Stimulated activated CD8-positive, alpha-beta memory T cell treated with anti-CD3 and anti-CD28 coated beads, Interleukin-2, amount 100 ng/mL, for 1 hour (primary cell): ENCODE data around the gene HDAC8.
"Not testable (repeated sequence)": the region's sequence is repeated elsewhere in the genome, so short reads cannot be mapped to it uniquely, and the experiment has no call there.

Experiments
- DNase-seq, 2 donors: peaks; one replicate each; pipeline ENCODE4 v3.0.0-alpha.2; 2020; ENCODE audit warnings: low read depth in 2 of 2

The HDAC8 gene

DNA sequence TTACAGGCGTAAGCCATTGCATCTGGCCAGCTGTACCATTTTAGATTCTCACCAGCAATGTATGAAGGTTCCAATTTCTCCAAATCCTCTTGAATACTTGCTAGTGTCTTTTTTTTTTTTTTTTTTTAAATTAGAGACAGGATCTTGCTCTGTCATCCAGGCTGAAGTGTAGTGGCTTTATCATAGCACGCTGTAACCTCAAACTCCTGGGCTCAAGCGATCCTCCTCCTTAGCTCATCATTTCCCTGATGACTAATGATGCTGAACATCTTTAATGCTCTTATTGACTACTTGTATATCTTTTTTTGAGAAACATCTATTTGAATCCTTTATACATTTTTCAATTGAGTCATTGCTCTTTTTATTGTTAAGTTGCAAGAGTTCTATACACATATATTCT is 40.3 kb downstream of the HDAC8 start:
- no peak for DNase-seq

- DNase-seq = no peak
Observed at GRCh38 chrX:72526534-72527508, 45.8 kb downstream of the HDAC8 start.

DNA sequence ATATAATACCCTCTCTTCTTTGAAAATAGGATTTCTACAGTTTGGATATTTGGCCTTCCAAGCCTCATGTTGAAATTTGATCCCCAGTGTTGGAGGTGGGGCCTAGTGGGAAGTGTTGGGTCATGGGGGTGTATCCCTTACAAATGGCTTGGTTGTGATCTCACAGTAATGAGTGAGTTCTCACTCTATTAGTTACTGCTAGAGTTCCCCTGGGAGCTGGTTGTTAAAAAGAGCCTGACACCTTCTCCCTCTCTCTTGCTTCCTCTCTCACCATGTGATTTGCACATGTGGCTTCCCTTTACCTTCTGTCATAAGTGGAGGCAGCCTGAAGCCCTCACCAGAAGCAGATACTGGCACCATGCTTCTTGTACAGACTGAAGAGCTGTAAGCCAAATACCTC is 73.9 kb downstream of the HDAC8 start:
- DNase-seq = no peak

- no peak for DNase-seq
Observed at GRCh38 chrX:72495046-72495445, 77.6 kb downstream of the HDAC8 start.

- no peak for DNase-seq
Observed at GRCh38 chrX:72492499-72492898, 80.1 kb downstream of the HDAC8 start.

DNA sequence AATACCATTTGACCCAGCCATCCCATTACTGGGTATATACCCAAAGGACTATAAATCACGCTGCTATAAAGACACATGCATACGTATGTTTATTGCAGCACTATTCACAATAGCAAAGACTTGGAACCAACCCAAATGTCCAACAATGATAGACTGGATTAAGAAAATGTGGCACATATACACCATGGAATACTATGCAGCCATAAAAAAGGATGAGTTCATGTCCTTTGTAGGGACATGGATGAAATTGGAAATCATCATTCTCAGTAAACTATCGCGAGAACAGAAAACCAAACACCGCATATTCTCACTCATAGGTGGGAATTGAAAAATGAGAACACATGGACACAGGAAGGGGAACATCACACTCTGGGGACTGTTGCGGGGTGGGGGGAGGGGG is 82.4 kb downstream of the HDAC8 start:
- DNase-seq = not testable (repeated sequence)

DNA sequence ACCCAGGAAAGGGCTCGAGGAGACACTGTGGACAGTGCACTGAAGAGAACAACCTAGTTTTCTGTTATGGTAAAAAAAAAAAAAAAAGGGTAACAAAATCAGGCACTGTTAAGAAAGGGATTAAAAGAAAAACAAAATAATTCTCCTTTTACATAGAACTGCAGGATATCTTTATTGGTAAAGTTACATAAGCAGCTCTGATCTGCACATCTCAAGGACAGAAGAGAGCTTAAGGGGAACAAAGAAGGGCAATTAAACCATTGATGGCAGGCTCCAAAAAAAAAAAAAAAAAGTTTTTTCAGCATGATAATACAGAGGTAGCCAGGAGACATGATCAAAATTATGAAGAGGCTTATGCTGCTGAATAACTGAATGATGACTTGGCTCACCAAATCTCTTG is 85.0 kb downstream of the HDAC8 start:
- no peak for DNase-seq

DNA sequence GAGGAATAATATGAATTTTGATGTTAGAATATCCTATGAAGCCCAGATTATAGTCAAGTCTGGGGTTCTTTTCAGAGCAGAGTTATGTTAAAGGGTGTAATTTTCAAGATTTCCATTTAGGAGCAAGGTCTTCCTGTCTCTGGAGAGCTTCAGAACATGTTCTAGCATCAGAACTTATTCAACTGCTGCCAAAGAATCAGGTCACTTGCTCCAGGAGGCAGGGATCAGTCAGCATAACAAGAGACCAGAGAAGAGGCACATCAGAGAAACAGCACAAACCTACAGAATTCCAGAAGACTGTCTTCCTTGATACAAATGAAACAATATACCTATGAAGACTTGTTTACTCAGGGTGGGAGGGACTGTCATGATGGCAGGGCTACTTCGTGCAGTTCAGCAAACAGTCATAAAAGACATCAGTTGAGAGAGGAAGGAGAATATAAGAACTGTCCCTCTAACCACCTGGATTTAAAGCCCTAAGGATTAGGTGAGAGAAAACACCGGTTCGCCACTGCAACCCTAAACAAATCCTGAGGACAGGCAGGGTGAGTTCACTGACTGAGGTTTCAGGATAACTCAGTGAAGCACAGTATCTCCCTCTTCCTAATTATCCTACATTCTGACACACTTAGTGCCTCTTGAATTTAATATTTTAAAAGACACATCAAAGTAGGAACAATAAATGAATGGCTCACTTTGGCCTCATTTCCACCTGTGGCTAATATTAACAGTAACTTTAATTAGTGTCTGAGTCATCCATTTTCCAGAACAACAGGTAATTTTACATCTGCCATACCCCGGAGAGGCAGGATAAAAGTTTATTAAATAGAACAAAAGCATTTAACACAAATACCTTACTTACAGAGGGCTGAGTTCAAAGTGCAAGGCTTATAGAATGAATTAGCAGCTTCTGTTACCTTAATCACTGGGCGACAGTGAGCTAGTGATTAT is 93.0 kb downstream of the HDAC8 start:
- no peak for DNase-seq

DNA sequence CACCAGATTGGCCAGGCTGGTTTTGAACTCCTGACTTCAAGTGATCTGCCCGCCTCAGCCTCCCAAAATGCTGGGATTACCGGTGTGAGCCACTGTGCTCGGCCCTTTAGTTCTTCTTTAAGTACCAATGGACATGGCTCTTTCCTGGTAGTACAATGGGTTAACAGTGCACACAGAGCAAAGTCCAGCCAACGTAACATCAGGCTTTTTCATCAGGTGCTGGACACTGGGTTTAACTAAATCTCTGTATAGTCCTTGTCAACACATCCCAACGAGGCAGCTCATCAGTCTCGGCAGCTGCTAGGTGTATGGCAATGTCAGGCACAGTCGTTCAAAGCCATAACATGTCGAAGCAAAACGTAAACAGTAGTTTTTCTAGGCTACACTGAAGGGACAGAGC is 93.8 kb downstream of the HDAC8 start:
- DNase-seq = no peak

GRCh38 chrX:72478351-72478750 is 94.3 kb downstream of the HDAC8 start:
- no peak for DNase-seq

DNA sequence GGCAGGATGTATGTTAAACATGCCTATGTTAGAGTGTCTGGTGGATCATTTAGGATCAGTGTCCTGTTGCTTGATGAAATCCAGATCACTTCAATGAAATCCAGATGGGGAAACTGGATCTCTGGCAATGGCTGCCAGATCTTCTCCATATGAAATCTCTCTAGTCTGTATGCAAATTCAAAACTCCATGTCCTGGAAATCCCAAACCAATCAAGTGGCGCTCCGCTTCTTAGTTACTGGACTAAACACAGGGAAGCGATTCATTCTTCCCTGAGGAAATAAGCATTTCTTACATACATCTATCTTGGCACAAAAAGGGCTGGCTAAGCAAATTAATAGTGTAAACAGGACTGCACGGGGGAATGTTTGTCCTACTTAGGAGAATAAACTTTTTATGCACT is 94.9 kb downstream of the HDAC8 start:
- no peak for DNase-seq

DNA sequence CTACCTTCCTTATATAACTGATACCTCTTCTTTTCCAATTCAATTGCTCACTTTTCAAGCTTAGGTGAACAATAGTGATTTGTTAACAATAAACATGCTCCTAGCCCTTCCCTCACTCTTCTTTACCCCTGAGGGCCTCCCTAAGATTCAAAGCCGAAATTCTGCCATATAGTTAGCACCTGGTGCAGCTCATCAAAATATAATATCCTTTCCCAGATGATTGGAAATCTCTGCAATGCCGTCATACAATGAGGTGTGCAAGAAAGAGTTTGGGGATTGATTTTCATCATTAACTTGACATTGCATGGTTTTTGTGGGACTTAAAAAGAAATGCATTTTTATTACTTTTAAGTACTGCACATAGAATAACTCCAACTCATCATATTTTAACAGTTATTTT is 95.3 kb downstream of the HDAC8 start:
- no peak for DNase-seq

GRCh38 chrX:72475952-72476668 is 96.5 kb downstream of the HDAC8 start:
- no peak for DNase-seq

- DNase-seq = no peak
Observed at GRCh38 chrX:72475338-72475737, 97.3 kb downstream of the HDAC8 start.

DNA sequence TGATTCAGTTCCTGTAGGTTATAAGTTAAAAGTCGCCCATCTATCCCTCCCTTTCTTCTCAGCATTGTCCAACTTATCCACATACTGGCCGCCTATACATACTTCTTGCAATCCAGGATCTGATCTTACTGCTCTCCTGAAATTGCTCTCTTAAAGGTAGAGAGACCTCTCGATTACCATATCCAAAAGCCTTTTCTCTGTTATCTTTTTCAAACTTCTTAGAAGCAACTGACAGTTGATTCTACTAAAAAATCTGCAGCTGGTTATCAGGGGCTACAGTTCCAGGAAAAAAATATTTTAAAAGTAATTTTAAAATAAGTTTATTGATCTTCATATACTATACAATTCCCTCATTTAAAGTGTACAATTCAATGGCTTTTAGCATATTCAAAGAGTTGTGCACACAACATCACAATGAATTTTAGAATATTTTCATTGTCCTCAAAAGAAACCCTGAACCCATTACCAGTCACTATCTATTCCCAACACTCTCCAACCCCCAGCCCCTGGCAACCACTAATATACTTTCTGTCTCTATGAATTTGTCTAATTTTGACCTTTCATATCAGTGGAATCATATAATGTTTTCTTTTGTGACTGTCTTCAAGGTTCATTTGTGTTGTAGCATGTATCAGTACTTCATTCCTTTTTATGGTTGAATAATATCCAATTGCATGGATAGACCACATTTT is 102.0 kb downstream of the HDAC8 start:
- no peak for DNase-seq

GRCh38 chrX:72470117-72470516 is 102.5 kb downstream of the HDAC8 start:
- no peak for DNase-seq

DNA sequence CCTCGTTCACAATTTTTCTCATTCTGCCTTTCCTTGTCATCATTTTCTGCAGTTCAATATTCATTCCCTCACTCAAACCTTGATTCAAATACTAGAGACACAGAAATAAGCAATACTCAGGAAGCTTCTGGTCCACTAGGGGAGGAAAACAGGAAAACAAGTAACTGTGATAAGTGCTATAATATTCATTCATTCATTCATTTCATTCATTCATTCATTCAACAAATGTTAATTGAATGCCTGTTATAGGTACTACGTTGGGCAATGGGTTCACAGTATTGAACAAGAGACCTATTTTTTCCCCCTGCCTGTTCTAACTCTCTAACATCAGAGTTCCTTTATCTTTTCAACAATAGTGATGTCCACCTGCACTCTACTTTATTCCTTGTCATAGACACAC is 104.0 kb downstream of the HDAC8 start:
- DNase-seq = no peak

GRCh38 chrX:72467135-72467534 is 105.5 kb downstream of the HDAC8 start:
- no peak for DNase-seq

GRCh38 chrX:72466493-72466892 is 106.2 kb downstream of the HDAC8 start:
- no peak for DNase-seq

DNA sequence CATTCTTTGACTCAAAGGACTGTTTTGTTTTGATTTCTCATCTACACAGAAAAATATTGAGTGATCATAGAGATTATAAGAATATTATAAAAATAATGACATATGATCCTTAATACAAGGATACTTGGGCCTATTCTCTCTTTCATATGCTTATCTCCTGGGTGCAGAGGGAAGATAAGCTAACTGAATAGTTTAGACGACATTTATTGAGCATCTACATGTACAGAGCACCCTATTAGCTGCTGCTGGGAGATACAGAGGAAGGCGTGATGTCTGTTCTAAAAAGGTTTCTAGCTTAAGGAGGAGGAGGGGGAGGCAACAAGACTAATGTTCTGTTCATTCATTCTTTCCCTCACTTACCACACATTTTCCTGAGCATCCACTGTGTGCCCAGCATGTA is 106.8 kb downstream of the HDAC8 start:
- no peak for DNase-seq

- DNase-seq = no peak
Observed at GRCh38 chrX:72461766-72462165, 110.9 kb downstream of the HDAC8 start.
